HG02885 (cell line): Measurements from ENCODE around the gene GLIPR1L1.

Experiments used
- ATAC-seq: cut with Tn5 transposase; IDR thresholded peaks from one replicate; pipeline ENCODE4 v1.9.1; 2021; ENCODE audit warnings: mild to moderate bottlenecking; ENCODE audit not compliant: unreplicated experiment, poor library complexity

GLIPR1L1 gene

GRCh38 chr12:75334384-75335030 lies at the start of gene GLIPR1L1:
TSS of gene GLIPR1L1 (plus strand) at chr12:75334670. CDS start at chr12:75334729, 59 bp downstream.
- peak; percentile 60 for ATAC-seq

GRCh38 chr12:75288860-75289259 lies 45.6 kb upstream of the GLIPR1L1 start:
- no peak for ATAC-seq

GRCh38 chr12:75289753-75290152 lies 44.7 kb upstream of the GLIPR1L1 start:
- ATAC-seq, result no peak

GRCh38 chr12:75291014-75291413 lies 43.5 kb upstream of the GLIPR1L1 start:
- no peak for ATAC-seq

- no peak for ATAC-seq
These were observed 40.1 kb upstream of the GLIPR1L1 start for GRCh38 chr12:75294336-75294735.

GRCh38 chr12:75294797-75295196 lies 39.7 kb upstream of the GLIPR1L1 start:
- no peak for ATAC-seq

- ATAC-seq, result no peak
These were observed 32.2 kb upstream of the GLIPR1L1 start for GRCh38 chr12:75302225-75302624.

- ATAC-seq, result no peak
These were observed 31.7 kb upstream of the GLIPR1L1 start for GRCh38 chr12:75302781-75303180.

- no peak for ATAC-seq
These were observed 28.8 kb upstream of the GLIPR1L1 start for GRCh38 chr12:75305412-75306332.

- ATAC-seq, result no peak
These were observed 26.2 kb upstream of the GLIPR1L1 start for GRCh38 chr12:75308279-75308678.

GRCh38 chr12:75311369-75311768 lies 23.1 kb upstream of the GLIPR1L1 start:
- no peak for ATAC-seq

GRCh38 chr12:75315518-75315917 lies 19.0 kb upstream of the GLIPR1L1 start:
- no peak for ATAC-seq

- ATAC-seq, result no peak
These were observed 16.7 kb upstream of the GLIPR1L1 start for GRCh38 chr12:75317784-75318183.

GRCh38 chr12:75322464-75322863 lies 12.0 kb upstream of the GLIPR1L1 start:
- ATAC-seq, result no peak

- ATAC-seq, result no peak
These were observed 10.8 kb upstream of the GLIPR1L1 start for GRCh38 chr12:75323663-75324062.

GRCh38 chr12:75327642-75328041 lies 6.8 kb upstream of the GLIPR1L1 start:
- ATAC-seq, result no peak

GRCh38 chr12:75329918-75330826 lies 4.3 kb upstream of the GLIPR1L1 start, which contains the start of gene CAPS2:
TSS of gene CAPS2 (minus strand) at chr12:75330324. CDS start at chr12:75326498, 3,826 bp downstream.
- ATAC-seq, result peak; percentile 89

- peak; percentile 63 for ATAC-seq
These were observed 3.4 kb downstream of the GLIPR1L1 start for GRCh38 chr12:75337905-75338304.

- ATAC-seq, result no peak
These were observed 7.4 kb downstream of the GLIPR1L1 start for GRCh38 chr12:75341873-75342272.

GRCh38 chr12:75345531-75345930 lies 11.1 kb downstream of the GLIPR1L1 start:
- no peak for ATAC-seq
